Bronchial epithelial cell (primary cell): ENCODE measurements around the gene TCF7L2. TPM values are rescaled to one million over a fixed set of nuclear protein-coding genes. Genes with fewer than 3 reads are reported as not detected.

ENCODE experiments used
- DNase-seq: peaks from one replicate; pipeline ENCODE4 v3.0.0-alpha.2; 2010; ENCODE audit warnings: low read depth
- FAIRE-seq: peaks from 2 replicates; lab custom pipeline; 2011; peaks lifted over from hg19 to GRCh38; lab: Jason Lieb, UNC
- H3K27me3 ChIP-seq: 2 replicates; pipeline ENCODE4 v1.5.1; 2011; ENCODE audit warnings: low read length; ENCODE audit not compliant: control insufficient read depth, insufficient read depth
- H3K36me3 ChIP-seq: 2 replicates; pipeline ENCODE4 v1.5.1; 2011; ENCODE audit warnings: low read length; ENCODE audit not compliant: control insufficient read depth, insufficient read depth
- H3K4me3 ChIP-seq: 2 replicates; pipeline ENCODE4 v1.5.1; 2011; ENCODE audit warnings: mild to moderate bottlenecking, low read depth, low read length, control low read depth
- CTCF ChIP-seq: IDR thresholded peaks from 2 replicates; pipeline ENCODE4 v1.5.1; 2011; ENCODE audit warnings: mild to moderate bottlenecking, moderate library complexity, low read length, control low read depth, inconsistent platforms; ENCODE audit not compliant: insufficient read depth, severe bottlenecking
- total RNA-seq: library from RNA; depleted of rRNA; stranded (reverse); fragments of >200 nt; gene quantifications from 2 replicates; pipeline ENCODE4 v1.2.1, GENCODE V29; 2014

TCF7L2 gene
- total RNA-seq, 1 donor from 2014 or later: 1.1 TPM

- no peaks in the 10 kb centered on the region for H3K27me3 ChIP-seq
- no peak overlapping the region for H3K4me3 ChIP-seq
- no peaks in the 10 kb centered on the region for H3K36me3 ChIP-seq
- DNase-seq: no peak
- no peak for TF ChIP-seq CTCF
- no peak for FAIRE-seq
Measured at GRCh38 chr10:113068178-113068890, 118.3 kb downstream of the TCF7L2 start.

GRCh38 chr10:113069595-113069994, 119.5 kb downstream of the TCF7L2 start:
- no peaks in the 10 kb centered on the region for H3K36me3 ChIP-seq
- TF ChIP-seq CTCF: no peak
- no peak overlapping the region for H3K4me3 ChIP-seq
- H3K27me3 ChIP-seq: no peaks in the 10 kb centered on the region
- DNase-seq (peak; percentile 83), FAIRE-seq (no peak)

GRCh38 chr10:113071446-113071845, 121.4 kb downstream of the TCF7L2 start:
- H3K4me3 ChIP-seq: no peak overlapping the region
- no peaks in the 10 kb centered on the region for H3K36me3 ChIP-seq
- FAIRE-seq (no peak), DNase-seq (peak; percentile 34)
- TF ChIP-seq CTCF: no peak
- H3K27me3 ChIP-seq: no peaks in the 10 kb centered on the region

GRCh38 chr10:113073549-113074189, 123.6 kb downstream of the TCF7L2 start:
- no peaks in the 10 kb centered on the region for H3K27me3 ChIP-seq
- DNase-seq (peak; percentile 85), FAIRE-seq (no peak)
- H3K4me3 ChIP-seq: no peak overlapping the region
- TF ChIP-seq CTCF: no peak
- H3K36me3 ChIP-seq: no peaks in the 10 kb centered on the region

GRCh38 chr10:113076949-113077348, 126.9 kb downstream of the TCF7L2 start:
- FAIRE-seq: no peak
- Histone ChIP-seq H3K36me3 (no peaks in the 10 kb centered on the region), H3K4me3 (no peak overlapping the region), H3K27me3 (no peaks in the 10 kb centered on the region)
- TF ChIP-seq CTCF: no peak
- no peak for DNase-seq
